Natural killer cell (primary cell): Measurements from ENCODE around the gene SCTR. TPM values are rescaled to one million over a fixed set of nuclear protein-coding genes. Genes with fewer than 3 reads are reported as not detected.

Experiments used
- ATAC-seq, 3 donors: fragments of 150-1000 bp in 2 of 3; fragments of 200-7000 bp in 1 of 3; cut with Tn5 transposase; 1 replicate in 1 of 3; 2 replicates in 2 of 3; pipeline ENCODE4 v1.10.0; 2021; ENCODE audit warnings: mild to moderate bottlenecking in 2 of 3, moderate library complexity in 2 of 3
- DNase-seq, 2 donors: peaks; one replicate each; pipeline versions ENCODE4 v3.0.0 to v3.0.0-alpha.2; 2013 to 2021; ENCODE audit warnings: mixed read lengths in 1 of 2
- H3K27ac ChIP-seq: one replicate; pipeline ENCODE4 v1.5.1; 2013; ENCODE audit warnings: mild to moderate bottlenecking, low read length
- H3K27me3 ChIP-seq: one replicate; pipeline ENCODE4 v1.6.1; 2013; ENCODE audit warnings: low read length; ENCODE audit not compliant: control insufficient read depth, insufficient read depth
- H3K36me3 ChIP-seq: one replicate; pipeline ENCODE4 v1.6.1; 2013; ENCODE audit warnings: low read length; ENCODE audit not compliant: control insufficient read depth, insufficient read depth
- H3K4me1 ChIP-seq: one replicate; pipeline ENCODE4 v1.6.1; 2013; ENCODE audit warnings: low read length; ENCODE audit not compliant: control insufficient read depth, insufficient read depth
- H3K4me3 ChIP-seq: one replicate; pipeline ENCODE4 v1.5.1; 2013; ENCODE audit warnings: low read length
- H3K9me3 ChIP-seq: one replicate; pipeline ENCODE4 v1.6.1; 2013; ENCODE audit warnings: low read length; ENCODE audit not compliant: control insufficient read depth, insufficient read depth
- H3K27ac Mint-ChIP-seq, 2 donors: one replicate each; pipeline ENCODE4 v1.8.0; 2022; ENCODE audit warnings: mild to moderate bottlenecking in 2 of 2, mixed read lengths in 2 of 2, moderate library complexity in 1 of 2
- H3K27me3 Mint-ChIP-seq, 2 donors: one replicate each; pipeline ENCODE4 v1.8.0; 2022; ENCODE audit warnings: low read depth in 2 of 2, mixed read lengths in 2 of 2
- H3K36me3 Mint-ChIP-seq: one replicate; pipeline ENCODE4 v1.8.0; 2022; ENCODE audit warnings: mixed read lengths
- H3K4me1 Mint-ChIP-seq, 2 donors: one replicate each; pipeline ENCODE4 v1.8.0; 2022; ENCODE audit warnings: mixed read lengths in 2 of 2
- H3K4me3 Mint-ChIP-seq: one replicate; pipeline ENCODE4 v1.8.0; 2022; ENCODE audit warnings: mild to moderate bottlenecking, moderate library complexity, mixed read lengths
- H3K9me3 Mint-ChIP-seq, 2 donors: one replicate each; pipeline ENCODE4 v1.8.0; 2022; ENCODE audit warnings: mixed read lengths in 2 of 2
- WGBS: methylation state at CpG from one replicate; pipeline ENCODE4 v1.1.7; 2013; ENCODE audit warnings: missing lambda C conversion rate; ENCODE audit not compliant: insufficient coverage; 5-methylcytosine and 5-hydroxymethylcytosine counted together
- intact Hi-C: fragments of 100-400 bp; cut with micrococcal nuclease; formaldehyde crosslinking; loops from one replicate; pipeline ENCODE4 v1.14.2; 2022
- total RNA-seq, 4 donors: library from RNA; stranded (reverse); fragments of 120-200 nt in 1 of 4; gene quantifications; one replicate each; pipeline versions ENCODE4 v1.2.3 to v1.2.4, GENCODE V29; 2013 to 2022
- TF ChIP-seq, protein P1 (sequence below): fragments of 200-600 bp; IDR thresholded peaks from one replicate; pipeline ENCODE4 v1.8.0; 2022; ENCODE audit warnings: antibody characterized with exemption

Gene SCTR
- total RNA-seq, 3 donors from 2014 or later (not counting 1 experiment from before 2014, with no cell fraction given), result not detected

DNA sequence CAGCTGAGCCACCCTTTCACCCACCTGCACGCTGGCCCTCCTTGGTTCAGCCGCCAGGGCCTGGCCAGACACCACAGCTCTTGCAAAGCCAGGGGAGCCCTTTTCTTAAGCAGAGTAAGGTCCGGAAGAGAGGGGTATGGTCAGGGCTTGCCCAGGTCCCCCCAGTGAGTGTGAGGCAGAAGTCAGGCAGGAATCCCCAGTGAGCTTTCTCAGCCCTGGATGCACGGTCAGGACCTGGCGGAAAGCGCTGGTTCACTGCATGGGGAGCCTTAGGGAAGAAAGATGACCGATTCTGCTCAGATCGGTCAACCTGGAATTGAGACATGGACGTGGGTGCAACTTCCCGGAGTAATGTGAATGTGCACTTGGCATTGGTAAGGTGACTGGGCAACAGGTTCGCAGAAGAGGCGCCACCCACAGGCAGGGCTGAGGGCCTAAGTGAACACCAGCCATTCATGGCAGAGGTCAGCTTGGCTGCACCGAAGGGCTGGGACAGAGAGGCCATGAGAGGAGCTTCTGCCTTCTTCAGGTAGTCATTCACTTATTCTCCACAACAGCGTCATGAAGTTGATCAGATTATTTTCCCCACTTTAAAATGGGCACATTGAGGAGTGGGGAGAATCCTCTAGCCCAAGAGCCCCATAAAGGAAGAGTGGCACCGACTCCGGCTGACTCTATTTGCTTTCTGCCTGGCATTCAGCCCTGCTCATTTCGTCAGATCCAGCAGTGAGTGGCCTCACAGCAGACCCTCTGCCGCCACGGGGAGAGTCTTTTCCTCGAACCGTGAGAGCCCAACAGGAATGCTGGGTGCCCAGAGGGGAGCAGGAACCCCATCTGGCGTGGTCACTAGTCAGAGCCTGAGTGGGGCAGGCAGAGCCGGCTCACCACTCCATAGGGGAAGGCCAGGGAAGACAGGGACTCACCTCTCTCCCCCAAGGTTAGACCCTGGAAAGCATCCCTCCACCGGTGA is 35.8 kb downstream of the SCTR start:
- no peaks in the 10 kb centered on the region for H3K4me1 Mint-ChIP-seq
- Histone ChIP-seq H3K27ac (no peak overlapping the region), H3K9me3 (no peaks in the 10 kb centered on the region), H3K36me3 (no peaks in the 10 kb centered on the region), H3K27me3 (no peaks in the 10 kb centered on the region), H3K4me1 (no peaks in the 10 kb centered on the region), H3K4me3 (no peak overlapping the region)
- TF ChIP-seq, protein P1, sequence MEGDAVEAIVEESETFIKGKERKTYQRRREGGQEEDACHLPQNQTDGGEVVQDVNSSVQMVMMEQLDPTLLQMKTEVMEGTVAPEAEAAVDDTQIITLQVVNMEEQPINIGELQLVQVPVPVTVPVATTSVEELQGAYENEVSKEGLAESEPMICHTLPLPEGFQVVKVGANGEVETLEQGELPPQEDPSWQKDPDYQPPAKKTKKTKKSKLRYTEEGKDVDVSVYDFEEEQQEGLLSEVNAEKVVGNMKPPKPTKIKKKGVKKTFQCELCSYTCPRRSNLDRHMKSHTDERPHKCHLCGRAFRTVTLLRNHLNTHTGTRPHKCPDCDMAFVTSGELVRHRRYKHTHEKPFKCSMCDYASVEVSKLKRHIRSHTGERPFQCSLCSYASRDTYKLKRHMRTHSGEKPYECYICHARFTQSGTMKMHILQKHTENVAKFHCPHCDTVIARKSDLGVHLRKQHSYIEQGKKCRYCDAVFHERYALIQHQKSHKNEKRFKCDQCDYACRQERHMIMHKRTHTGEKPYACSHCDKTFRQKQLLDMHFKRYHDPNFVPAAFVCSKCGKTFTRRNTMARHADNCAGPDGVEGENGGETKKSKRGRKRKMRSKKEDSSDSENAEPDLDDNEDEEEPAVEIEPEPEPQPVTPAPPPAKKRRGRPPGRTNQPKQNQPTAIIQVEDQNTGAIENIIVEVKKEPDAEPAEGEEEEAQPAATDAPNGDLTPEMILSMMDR, result no peak
- intact Hi-C loops, result no loop called here
- no peak overlapping the region for H3K27ac Mint-ChIP-seq
- H3K27me3 Mint-ChIP-seq, result peaks cover 0 to 10% of the 10 kb centered on the region in 2 donors
- no peaks in the 10 kb centered on the region for H3K36me3 Mint-ChIP-seq
- DNase-seq (no peak), ATAC-seq (no peak)
- H3K4me3 Mint-ChIP-seq, result no peak overlapping the region
- 89% methylated on average over 24 of the region's 24 CpGs for WGBS
- H3K9me3 Mint-ChIP-seq, result no peaks in the 10 kb centered on the region

DNA sequence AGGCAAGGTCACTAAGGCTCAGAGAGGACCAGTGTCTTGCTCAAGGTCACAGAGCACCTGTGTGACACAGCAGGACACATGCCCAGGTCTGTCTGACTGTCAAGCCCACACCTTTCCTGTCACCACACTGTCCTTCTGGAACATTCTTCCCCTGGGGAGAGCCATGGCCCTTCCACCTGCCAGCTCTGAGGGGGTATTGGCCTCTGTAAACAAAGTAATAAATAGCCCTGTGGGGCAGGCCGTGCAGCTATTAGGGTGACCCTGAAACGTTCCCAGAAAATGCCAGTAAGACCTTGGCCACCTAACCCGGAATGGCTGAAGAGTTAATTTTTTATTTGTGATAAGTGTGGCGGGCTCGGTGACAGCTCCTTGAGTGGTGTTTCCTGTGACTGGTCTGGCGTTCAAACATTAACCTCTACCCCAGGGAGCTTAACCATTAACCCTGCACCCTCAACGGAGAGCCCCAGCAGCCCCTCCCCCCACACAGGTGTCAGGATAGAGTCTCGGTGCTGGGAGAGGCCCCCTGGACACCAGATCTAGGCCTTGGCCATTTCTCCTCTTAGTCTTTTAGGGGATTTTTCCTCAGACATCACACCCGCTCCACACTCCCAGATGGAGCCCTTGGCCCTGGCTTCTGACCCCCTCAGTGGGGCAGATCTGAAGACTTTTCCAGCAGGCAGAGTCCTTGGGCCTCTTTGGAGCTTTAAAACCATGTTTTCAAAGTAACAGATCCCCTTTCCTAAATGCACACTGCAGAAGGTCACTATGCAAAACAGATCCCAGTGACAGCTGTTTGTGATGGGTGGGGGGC is 36.6 kb downstream of the SCTR start:
- Histone ChIP-seq H3K36me3 (no peaks in the 10 kb centered on the region), H3K4me3 (no peak overlapping the region), H3K4me1 (no peaks in the 10 kb centered on the region), H3K27me3 (no peaks in the 10 kb centered on the region), H3K9me3 (no peaks in the 10 kb centered on the region), H3K27ac (no peak overlapping the region)
- no peaks in the 10 kb centered on the region for H3K9me3 Mint-ChIP-seq
- H3K27me3 Mint-ChIP-seq, result peaks cover 0 to 10% of the 10 kb centered on the region in 2 donors
- H3K4me1 Mint-ChIP-seq, result no peaks in the 10 kb centered on the region
- TF ChIP-seq, protein P1, result no peak
- ATAC-seq (no peak), DNase-seq (no peak)
- no peak overlapping the region for H3K27ac Mint-ChIP-seq
- intact Hi-C loops, result no loop called here
- 18% methylated on average over 6 of the region's 9 CpGs for WGBS
- no peaks in the 10 kb centered on the region for H3K36me3 Mint-ChIP-seq
- no peak overlapping the region for H3K4me3 Mint-ChIP-seq

DNA sequence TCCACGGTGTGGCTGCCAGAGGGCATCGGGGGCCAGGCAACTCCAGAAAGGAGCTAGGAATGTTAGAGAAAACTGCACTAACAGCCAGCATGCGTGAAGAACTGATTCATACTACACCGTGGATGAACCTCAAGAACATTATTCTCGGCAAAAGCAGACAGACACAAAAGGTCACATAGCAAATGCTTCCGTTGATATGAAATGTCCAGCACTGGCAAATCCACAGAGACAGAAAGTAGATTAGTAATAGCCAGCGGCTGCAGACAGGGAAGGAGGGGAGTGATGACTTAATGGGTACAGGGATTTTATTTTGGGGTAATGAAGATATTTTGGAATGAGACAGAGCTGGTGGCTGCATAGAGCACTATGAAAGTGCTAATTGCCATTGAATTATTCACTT is 37.4 kb downstream of the SCTR start:
- no peaks in the 10 kb centered on the region for H3K36me3 ChIP-seq
- TF ChIP-seq, protein P1, result no peak
- ATAC-seq, result no peak

More for the DNA sequence above, 37.4 kb downstream of the SCTR start:
- H3K4me1 Mint-ChIP-seq, result no peaks in the 10 kb centered on the region
- peaks cover 0 to 10% of the 10 kb centered on the region in 2 donors for H3K27me3 Mint-ChIP-seq
- no peaks in the 10 kb centered on the region for H3K27me3 ChIP-seq
- H3K36me3 Mint-ChIP-seq, result no peaks in the 10 kb centered on the region
- no peaks in the 10 kb centered on the region for H3K9me3 Mint-ChIP-seq
- H3K27ac Mint-ChIP-seq, result no peak overlapping the region
- H3K4me1 ChIP-seq, result no peaks in the 10 kb centered on the region
- WGBS, result 87% methylated on average over 6 of the region's 7 CpGs
- intact Hi-C loops, result no loop called here
- H3K4me3 Mint-ChIP-seq, result no peak overlapping the region
- H3K9me3 ChIP-seq, result no peaks in the 10 kb centered on the region
- no peak overlapping the region for H3K27ac ChIP-seq
- DNase-seq, result no peak
- H3K4me3 ChIP-seq, result no peak overlapping the region
